Liver (tissue), 9 donors: ENCODE measurements around the gene ZNF771. TPM values are rescaled to one million over a fixed set of nuclear protein-coding genes. Genes with fewer than 3 reads are reported as not detected.
A peak's percentile ranks its signal among the peaks of the same experiment; 100 is the strongest.

ENCODE experiments used
- DNase-seq: peaks from one replicate; pipeline ENCODE4 v3.0.0-alpha.2; 2017; ENCODE audit warnings: low spot score
- H3K27ac ChIP-seq, 2 donors: one replicate each; pipeline ENCODE4 v1.7.0; 2013; ENCODE audit warnings: inconsistent platforms in 2 of 2, low read length in 2 of 2, control low read depth in 1 of 2, low read depth in 1 of 2, mild to moderate bottlenecking in 1 of 2
- H3K27me3 ChIP-seq, 4 donors: one replicate each; pipeline versions ENCODE4 v1.6.1 to v1.7.0; 2013; ENCODE audit warnings: low read length in 3 of 4, inconsistent platforms in 1 of 4, mild to moderate bottlenecking in 1 of 4, moderate library complexity in 1 of 4; ENCODE audit not compliant: control insufficient read depth in 4 of 4, insufficient read depth in 4 of 4
- H3K36me3 ChIP-seq, 4 donors: one replicate each; pipeline versions ENCODE4 v1.6.1 to v1.7.0; 2013; ENCODE audit warnings: low read length in 3 of 4, mild to moderate bottlenecking in 3 of 4, low read depth in 1 of 4, moderate library complexity in 1 of 4; ENCODE audit not compliant: control insufficient read depth in 4 of 4, insufficient read depth in 3 of 4
- H3K4me1 ChIP-seq, 4 donors: one replicate each; pipeline versions ENCODE4 v1.6.1 to v1.7.0; 2013; ENCODE audit warnings: low read length in 3 of 4, mild to moderate bottlenecking in 3 of 4, moderate library complexity in 1 of 4; ENCODE audit not compliant: control insufficient read depth in 4 of 4, insufficient read depth in 4 of 4
- H3K4me3 ChIP-seq, 3 donors: one replicate each; pipeline versions ENCODE4 v1.6.1 to v1.7.0; 2013; ENCODE audit warnings: low read length in 3 of 3, control low read depth in 1 of 3, low read depth in 1 of 3, mild to moderate bottlenecking in 1 of 3
- H3K9ac ChIP-seq, 2 donors: one replicate each; pipeline ENCODE4 v1.7.0; 2013; ENCODE audit warnings: low read length in 2 of 2, mild to moderate bottlenecking in 2 of 2, moderate library complexity in 2 of 2, control low read depth in 1 of 2, low read depth in 1 of 2
- H3K9me3 ChIP-seq, 4 donors: one replicate each; pipeline versions ENCODE4 v1.6.1 to v1.7.0; 2013; ENCODE audit warnings: low read length in 3 of 4; ENCODE audit not compliant: control insufficient read depth in 4 of 4
- EGR1 ChIP-seq, 2 donors: IDR thresholded peaks; 2 replicates each; pipeline ENCODE4 v1.6.1; 2016 to 2018; ENCODE audit warnings: antibody characterized with exemption in 2 of 2, low read depth in 2 of 2
- FOXA1 ChIP-seq: IDR thresholded peaks from 2 replicates; pipeline ENCODE4 v1.6.1; 2016; ENCODE audit warnings: antibody characterized with exemption
- FOXA2 ChIP-seq: IDR thresholded peaks from 2 replicates; pipeline ENCODE4 v1.6.1; 2016; ENCODE audit warnings: antibody characterized with exemption
- GABPA ChIP-seq, 2 donors: IDR thresholded peaks in 1 of 2; conservative IDR thresholded peaks in 1 of 2; 2 replicates each; pipeline ENCODE4 v1.6.1; 2016; ENCODE audit warnings: antibody characterized with exemption in 2 of 2, mild to moderate bottlenecking in 1 of 2, moderate library complexity in 1 of 2
- HNF4A ChIP-seq, 2 donors: conservative IDR thresholded peaks; 2 replicates each; pipeline ENCODE4 v1.6.1; 2016; ENCODE audit warnings: antibody characterized with exemption in 2 of 2, mild to moderate bottlenecking in 2 of 2
- JUND ChIP-seq, 2 donors: IDR thresholded peaks; 2 replicates each; pipeline ENCODE4 v1.6.1; 2016; ENCODE audit warnings: antibody characterized with exemption in 2 of 2
- MAX ChIP-seq: IDR thresholded peaks from 2 replicates; pipeline ENCODE4 v1.6.1; 2016; ENCODE audit warnings: antibody characterized with exemption
- RAD21 ChIP-seq, 2 donors: IDR thresholded peaks; 2 replicates each; pipeline ENCODE4 v1.6.1; 2016; ENCODE audit warnings: antibody characterized with exemption in 2 of 2, mild to moderate bottlenecking in 2 of 2
- REST ChIP-seq: IDR thresholded peaks from 2 replicates; pipeline ENCODE4 v1.6.1; 2016; ENCODE audit warnings: antibody characterized with exemption, mild to moderate bottlenecking
- SP1 ChIP-seq: IDR thresholded peaks from 2 replicates; pipeline ENCODE4 v1.6.1; 2018; ENCODE audit warnings: antibody characterized with exemption, mild to moderate bottlenecking
- YY1 ChIP-seq: IDR thresholded peaks from 2 replicates; pipeline ENCODE4 v1.6.1; 2016; ENCODE audit warnings: antibody characterized with exemption, mild to moderate bottlenecking
- WGBS: extraction: QIAGEN DNeasy Blood & Tissue Kit; methylation state at CpG from one replicate; pipeline ENCODE4 v1.1.7; 2013; 5-methylcytosine and 5-hydroxymethylcytosine counted together
- polyA plus RNA-seq, 2 donors: library from polyadenylated mRNA; stranded (reverse) in 1 of 2; unstranded in 1 of 2; fragments of 200-250 nt in 1 of 2; fragments of >200 nt in 1 of 2; fragmentation: Nextera tagmentation in 1 of 2; extraction: Ambion mirVana in 1 of 2; gene quantifications; one replicate each; pipeline versions ENCODE4 v1.2.1 to v1.2.3, GENCODE V29; 2013 to 2015
- total RNA-seq, 2 donors: library from RNA; depleted of rRNA; stranded (reverse); fragments of >200 nt; gene quantifications; one replicate each; pipeline ENCODE4 v1.2.3, GENCODE V29; 2014
- TF ChIP-seq, protein P1 (sequence below): IDR thresholded peaks from 2 replicates; pipeline ENCODE4 v1.6.1; 2016; ENCODE audit warnings: antibody characterized with exemption
- donor health status: healthy.
- donor health status: healthy.
- donor health status: healthy.
- donor health status: healthy.
- donor health status: healthy.

Gene ZNF771
- total and polyA plus RNA-seq, 4 donors = 2.6 to 8.0 (median 5.2) TPM

- Histone ChIP-seq H3K4me1 (peaks cover 5 to 15% (median 9%) of the 10 kb centered on the region in 4 donors), H3K9me3 (no peaks in the 10 kb centered on the region), H3K9ac (peak overlapping the region; percentile 14 to 29), H3K27ac (peak overlapping the region; percentile 51 to 81), H3K27me3 (no peaks in the 10 kb centered on the region), H3K4me3 (peak overlapping the region; percentile 36 to 85 (median 51)), H3K36me3 (no peaks in the 10 kb centered on the region)
- no peak for DNase-seq
- WGBS = 40% methylated on average over 27 of the region's 27 CpGs
- TF ChIP-seq YY1 (no peak), GABPA (IDR thresholded peaks at IDR 0.05 in 1 of 2, conservative IDR thresholded peaks at IDR 0.05 in 1 of 2) (no peak)
These were observed 28.1 kb upstream of the ZNF771 start for GRCh38 chr16:30379158-30379783.

GRCh38 chr16:30380072-30380802 is 27.2 kb upstream of the ZNF771 start:
- WGBS = 95% methylated on average over 4 of the region's 4 CpGs
- no peak overlapping the region for H3K9ac ChIP-seq
- H3K27me3 ChIP-seq = no peaks in the 10 kb centered on the region
- H3K27ac ChIP-seq = no peak overlapping the region
- TF ChIP-seq GABPA (IDR thresholded peaks at IDR 0.05 in 1 of 2, conservative IDR thresholded peaks at IDR 0.05 in 1 of 2) (no peak), SP1 (no peak), FOXA2 (no peak), JUND (IDR thresholded peaks at IDR 0.05) (no peak), FOXA1 (no peak), YY1 (no peak), HNF4A (conservative IDR thresholded peaks at IDR 0.05) (no peak), EGR1 (IDR thresholded peaks at IDR 0.05; ENCODE audit: low read depth in 2 of 2) (no peak)
- H3K9me3 ChIP-seq = no peaks in the 10 kb centered on the region
- DNase-seq = no peak
- H3K4me1 ChIP-seq = peaks cover 5 to 15% (median 9%) of the 10 kb centered on the region in 4 donors
- no peak overlapping the region for H3K4me3 ChIP-seq
- H3K36me3 ChIP-seq = no peaks in the 10 kb centered on the region

DNA sequence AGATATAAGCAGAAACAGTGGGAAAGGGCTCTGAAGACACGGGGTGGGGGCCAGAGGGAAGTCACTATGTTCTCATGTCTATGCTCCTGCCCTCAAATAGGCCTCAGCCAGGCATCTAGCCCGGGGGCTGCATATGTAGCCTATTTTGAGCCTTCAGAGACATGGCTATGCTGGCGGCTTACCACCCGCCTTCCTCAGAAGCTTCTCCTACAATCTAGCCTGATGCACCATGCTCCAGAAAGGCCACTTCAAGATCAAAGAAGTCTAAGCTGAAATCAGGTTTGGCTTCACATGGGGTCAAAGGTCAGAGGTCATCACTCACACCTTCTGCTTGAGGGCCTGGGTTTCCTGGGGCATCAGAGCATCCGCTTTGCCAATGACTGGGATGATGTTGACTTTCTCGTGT is 26.6 kb upstream of the ZNF771 start:
- H3K4me1 ChIP-seq = peaks cover 5 to 15% (median 9%) of the 10 kb centered on the region in 4 donors

More for the DNA sequence above, 26.6 kb upstream of the ZNF771 start:
- WGBS = 88% methylated on average over 6 of the region's 6 CpGs
- Histone ChIP-seq H3K4me3 (no peak overlapping the region), H3K36me3 (no peaks in the 10 kb centered on the region), H3K9ac (no peak overlapping the region), H3K9me3 (no peaks in the 10 kb centered on the region), H3K27me3 (no peaks in the 10 kb centered on the region), H3K27ac (no peak overlapping the region)
- DNase-seq = no peak
- TF ChIP-seq RAD21 (IDR thresholded peaks at IDR 0.05) = no peak
- TF ChIP-seq, protein P1, sequence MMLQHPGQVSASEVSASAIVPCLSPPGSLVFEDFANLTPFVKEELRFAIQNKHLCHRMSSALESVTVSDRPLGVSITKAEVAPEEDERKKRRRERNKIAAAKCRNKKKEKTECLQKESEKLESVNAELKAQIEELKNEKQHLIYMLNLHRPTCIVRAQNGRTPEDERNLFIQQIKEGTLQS = no peak
- no peak for TF ChIP-seq REST
- no peak for TF ChIP-seq MAX
- no peak for TF ChIP-seq SP1
